BE2C (cell line): ENCODE results near the gene ROPN1L.

Experiments
- DNase-seq: peaks from one replicate; pipeline ENCODE4 v3.0.0-alpha.2; 2020
- H3K27me3 ChIP-seq: fragments of 250-450 bp; sonication (Bioruptor Pico); 2 replicates; pipeline ENCODE4 v1.5.1; 2020; ENCODE audit warnings: mild to moderate bottlenecking
- H3K36me3 ChIP-seq: fragments of 250-450 bp; sonication (Bioruptor Pico); 2 replicates; pipeline ENCODE4 v1.5.1; 2020; ENCODE audit warnings: mild to moderate bottlenecking
- H3K4me1 ChIP-seq: fragments of 250-450 bp; sonication (Bioruptor Pico); 2 replicates; pipeline ENCODE4 v1.5.1; 2020
- H3K4me3 ChIP-seq: 2 replicates; pipeline ENCODE4 v1.5.1; 2011; ENCODE audit warnings: low read depth, low read length
- H3K9me3 ChIP-seq: fragments of 250-450 bp; sonication (Bioruptor Pico); 2 replicates; pipeline ENCODE4 v1.5.1; 2020
- CTCF ChIP-seq: IDR thresholded peaks from 2 replicates; pipeline ENCODE4 v1.5.1; 2012; ENCODE audit warnings: mild to moderate bottlenecking, low read depth, low read length

Gene ROPN1L

GRCh38 chr5:10411336-10411735, 30.3 kb upstream of the ROPN1L start:
- H3K36me3 ChIP-seq, result peaks cover 94% of the 10 kb centered on the region

GRCh38 chr5:10416868-10417267, 24.8 kb upstream of the ROPN1L start:
- no peaks in the 10 kb centered on the region for H3K27me3 ChIP-seq
- no peak for DNase-seq
- TF ChIP-seq CTCF, result no peak
- H3K4me1 ChIP-seq, result peaks cover 27% of the 10 kb centered on the region
- H3K9me3 ChIP-seq, result no peaks in the 10 kb centered on the region
- H3K36me3 ChIP-seq, result peaks cover 87% of the 10 kb centered on the region
- no peak overlapping the region for H3K4me3 ChIP-seq

More at GRCh38 chr5:10411336-10411735, 30.3 kb upstream of the ROPN1L start:
- TF ChIP-seq CTCF, result no peak
- DNase-seq, result no peak
- no peaks in the 10 kb centered on the region for H3K9me3 ChIP-seq
- H3K4me1 ChIP-seq, result peaks cover 4% of the 10 kb centered on the region
- no peaks in the 10 kb centered on the region for H3K27me3 ChIP-seq
- no peak overlapping the region for H3K4me3 ChIP-seq

GRCh38 chr5:10418654-10419345, 22.9 kb upstream of the ROPN1L start:
- Histone ChIP-seq H3K9me3 (no peaks in the 10 kb centered on the region), H3K4me3 (no peak overlapping the region), H3K36me3 (peaks cover 72% of the 10 kb centered on the region), H3K27me3 (no peaks in the 10 kb centered on the region), H3K4me1 (peaks cover 29% of the 10 kb centered on the region)
- no peak for TF ChIP-seq CTCF
- no peak for DNase-seq

- Histone ChIP-seq H3K36me3 (peaks cover 67% of the 10 kb centered on the region), H3K4me3 (no peak overlapping the region), H3K9me3 (no peaks in the 10 kb centered on the region), H3K4me1 (peaks cover 29% of the 10 kb centered on the region), H3K27me3 (no peaks in the 10 kb centered on the region)
- DNase-seq, result peak; percentile 63
- TF ChIP-seq CTCF, result no peak
Measured at GRCh38 chr5:10420468-10420867, 21.2 kb upstream of the ROPN1L start.

GRCh38 chr5:10420932-10421331, 20.7 kb upstream of the ROPN1L start:
- peaks cover 65% of the 10 kb centered on the region for H3K36me3 ChIP-seq
- H3K4me3 ChIP-seq, result no peak overlapping the region
- no peak for TF ChIP-seq CTCF
- peaks cover 29% of the 10 kb centered on the region for H3K4me1 ChIP-seq
- no peaks in the 10 kb centered on the region for H3K9me3 ChIP-seq
- no peaks in the 10 kb centered on the region for H3K27me3 ChIP-seq
- no peak for DNase-seq

GRCh38 chr5:10421896-10422691, 19.6 kb upstream of the ROPN1L start:
- H3K27me3 ChIP-seq, result no peaks in the 10 kb centered on the region
- no peak for TF ChIP-seq CTCF
- H3K4me3 ChIP-seq, result no peak overlapping the region
- peaks cover 29% of the 10 kb centered on the region for H3K4me1 ChIP-seq
- peaks cover 63% of the 10 kb centered on the region for H3K36me3 ChIP-seq
- no peak for DNase-seq
- H3K9me3 ChIP-seq, result no peaks in the 10 kb centered on the region
